HCT116 (cell line): ENCODE results near the gene LRRN2.

Experiments used
- CTCF ChIP-seq, 3 experiments: fragments of 200-600 bp in 1 of 3; sonication (generic) in 1 of 3; IDR thresholded peaks in 2 of 3; conservative IDR thresholded peaks in 1 of 3; 2 replicates each; pipeline ENCODE4 v1.5.1; 2012 to 2017; ENCODE audit warnings: low read depth in 2 of 3, low read length in 2 of 3, antibody characterized with exemption in 1 of 3, borderline replicate concordance in 1 of 3, control low read depth in 1 of 3, mild to moderate bottlenecking in 1 of 3, mixed read lengths in 1 of 3, mixed run types in 1 of 3, moderate library complexity in 1 of 3; ENCODE audit not compliant: insufficient read depth in 1 of 3
- EZH2 ChIP-seq: fragments of 200-600 bp; sonication (generic); IDR thresholded peaks from 2 replicates; pipeline ENCODE4 v1.6.1; 2017; ENCODE audit warnings: antibody characterized with exemption, mixed run types
- JUND ChIP-seq: IDR thresholded peaks from 2 replicates; pipeline ENCODE4 v1.6.1; 2012
- POLR2A ChIP-seq: IDR thresholded peaks from 2 replicates; pipeline ENCODE4 v1.7.0; 2011; ENCODE audit warnings: borderline replicate concordance; ENCODE audit not compliant: insufficient read depth, insufficient read length; ENCODE audit errors: extremely low read depth
- SIN3A ChIP-seq: IDR thresholded peaks from 2 replicates; pipeline ENCODE4 v1.6.1; 2012; ENCODE audit warnings: low read depth
- TF ChIP-seq, protein P1 (sequence below): IDR thresholded peaks from 2 replicates; pipeline ENCODE4 v1.6.1; 2011; ENCODE audit warnings: mild to moderate bottlenecking, low read length, moderate library complexity; ENCODE audit not compliant: insufficient replicate concordance; ENCODE audit errors: extremely low read depth
- TF ChIP-seq, protein P2 (sequence below): IDR thresholded peaks from 2 replicates; pipeline ENCODE4 v1.6.1; 2012

- TF ChIP-seq CTCF (IDR thresholded peaks at IDR 0.05 in 2 of 3, conservative IDR thresholded peaks at IDR 0.05 in 1 of 3; ENCODE audit: borderline replicate concordance in 1 of 3, insufficient read depth in 1 of 3, low read depth in 2 of 3, low read length in 2 of 3) (no peak), SIN3A (no peak), EZH2 (no peak), POLR2A (no peak), JUND (no peak)
- TF ChIP-seq, protein P1, sequence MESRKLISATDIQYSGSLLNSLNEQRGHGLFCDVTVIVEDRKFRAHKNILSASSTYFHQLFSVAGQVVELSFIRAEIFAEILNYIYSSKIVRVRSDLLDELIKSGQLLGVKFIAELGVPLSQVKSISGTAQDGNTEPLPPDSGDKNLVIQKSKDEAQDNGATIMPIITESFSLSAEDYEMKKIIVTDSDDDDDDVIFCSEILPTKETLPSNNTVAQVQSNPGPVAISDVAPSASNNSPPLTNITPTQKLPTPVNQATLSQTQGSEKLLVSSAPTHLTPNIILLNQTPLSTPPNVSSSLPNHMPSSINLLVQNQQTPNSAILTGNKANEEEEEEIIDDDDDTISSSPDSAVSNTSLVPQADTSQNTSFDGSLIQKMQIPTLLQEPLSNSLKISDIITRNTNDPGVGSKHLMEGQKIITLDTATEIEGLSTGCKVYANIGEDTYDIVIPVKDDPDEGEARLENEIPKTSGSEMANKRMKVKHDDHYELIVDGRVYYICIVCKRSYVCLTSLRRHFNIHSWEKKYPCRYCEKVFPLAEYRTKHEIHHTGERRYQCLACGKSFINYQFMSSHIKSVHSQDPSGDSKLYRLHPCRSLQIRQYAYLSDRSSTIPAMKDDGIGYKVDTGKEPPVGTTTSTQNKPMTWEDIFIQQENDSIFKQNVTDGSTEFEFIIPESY, result no peak
- TF ChIP-seq, protein P2, sequence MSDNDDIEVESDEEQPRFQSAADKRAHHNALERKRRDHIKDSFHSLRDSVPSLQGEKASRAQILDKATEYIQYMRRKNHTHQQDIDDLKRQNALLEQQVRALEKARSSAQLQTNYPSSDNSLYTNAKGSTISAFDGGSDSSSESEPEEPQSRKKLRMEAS, result no peak
Observed at GRCh38 chr1:204704794-204705492, 19.4 kb upstream of the LRRN2 start.
